ENCODE measurements around the gene RNF10. TPM values are rescaled to one million over a fixed set of nuclear protein-coding genes. Genes with fewer than 3 reads are reported as not detected.

RNF10 gene
- total and polyA plus RNA-seq, 2 experiments from 2014 or later: 113 to 149 TPM

- H3K4me2 ChIP-seq: no peak overlapping the region
- H3K27ac ChIP-seq (ENCODE audit: low read depth): no peak overlapping the region; the same call in 1 of the 2 replicates
- H4K20me1 ChIP-seq (replicated peaks; ENCODE audit: insufficient read depth): peaks cover 75% of the 10 kb centered on the region
- peaks cover 24% of the 10 kb centered on the region for H3K36me3 Mint-ChIP-seq (ENCODE audit: low read depth)
- no peak overlapping the region for H3K4me3 ChIP-seq
- peaks cover 33% of the 10 kb centered on the region for H3K4me1 ChIP-seq (ENCODE audit: insufficient read depth)
- ATAC-seq: no peak
- DNase-seq (ENCODE audit: low spot score): no peak
- no peaks in the 10 kb centered on the region for H3K27me3 Mint-ChIP-seq (ENCODE audit: insufficient read depth, low read depth, poor library complexity)
- no peak overlapping the region for H2AFZ ChIP-seq
- no peak overlapping the region for H3K4me3 Mint-ChIP-seq
- H3K4me1 Mint-ChIP-seq: peaks cover 23% of the 10 kb centered on the region
- H3F3A ChIP-seq (replicated peaks; ENCODE audit: low read depth): peaks cover 2% of the 10 kb centered on the region; the same call in 1 of the 2 replicates
- H3K27me3 ChIP-seq (ENCODE audit: insufficient read depth): no peaks in the 10 kb centered on the region
- no peak overlapping the region for H3K27ac Mint-ChIP-seq
- no peak for TF ChIP-seq NANOG (IDR thresholded peaks at IDR 0.05; ENCODE audit: borderline replicate concordance)
- TF ChIP-seq EZH2 (IDR thresholded peaks at IDR 0.05; ENCODE audit: low read depth, unreplicated experiment): no peak
- no peak for TF ChIP-seq REST (IDR thresholded peaks at IDR 0.05; ENCODE audit: unreplicated experiment)
- TF ChIP-seq ZNF331 (CRISPR knock-in tag; IDR thresholded peaks at IDR 0.05; ENCODE audit: low read depth): no peak
- no peak for TF ChIP-seq JUNB (IDR thresholded peaks at IDR 0.05; ENCODE audit: unreplicated experiment)
- TF ChIP-seq ZNF114 (CRISPR knock-in tag; IDR thresholded peaks at IDR 0.05): no peak
- no peak for TF ChIP-seq POLR2AphosphoS5 (IDR thresholded peaks at IDR 0.05; ENCODE audit: low read depth)
- no peak for TF ChIP-seq EZH2phosphoT487 (IDR thresholded peaks at IDR 0.05; ENCODE audit: unreplicated experiment)
- no peak for TF ChIP-seq CREB1 (CRISPR knock-in tag; IDR thresholded peaks at IDR 0.05; ENCODE audit: low read depth)
- TF ChIP-seq STAT1 (IDR thresholded peaks at IDR 0.05; ENCODE audit: unreplicated experiment): no peak
- TF ChIP-seq CTCF (conservative IDR thresholded peaks at IDR 0.05; ENCODE audit: low read depth in 2 of 2): no peak
- peaks cover 100% of the 10 kb centered on the region for H3K79me2 ChIP-seq (replicated peaks; ENCODE audit: insufficient read depth)
- no peaks in the 10 kb centered on the region for H3K9me2 ChIP-seq (ENCODE audit: insufficient read depth)
- no peaks in the 10 kb centered on the region for H3K36me3 ChIP-seq (ENCODE audit: insufficient read depth)
- no peaks in the 10 kb centered on the region for H3K9me3 Mint-ChIP-seq
Observed at GRCh38 chr12:120540445-120540844, 6.3 kb downstream of the RNF10 start.

GRCh38 chr12:120542166-120542565 lies 8.0 kb downstream of the RNF10 start:
- Histone ChIP-seq H3F3A (replicated peaks; ENCODE audit: low read depth) (peaks cover 2% of the 10 kb centered on the region), H4K20me1 (replicated peaks; ENCODE audit: insufficient read depth) (peaks cover 80% of the 10 kb centered on the region), H3K27me3 (ENCODE audit: insufficient read depth) (no peaks in the 10 kb centered on the region), H3K79me2 (replicated peaks; ENCODE audit: insufficient read depth) (peaks cover 100% of the 10 kb centered on the region), H3K4me2 (no peak overlapping the region), H2AFZ (no peak overlapping the region), H3K4me3 (no peak overlapping the region), H3K9me2 (ENCODE audit: insufficient read depth) (no peaks in the 10 kb centered on the region), H3K27ac (ENCODE audit: low read depth) (no peak overlapping the region), H3K36me3 (ENCODE audit: insufficient read depth) (peaks cover 8% of the 10 kb centered on the region; the same call in 1 of the 2 replicates), H3K4me1 (ENCODE audit: insufficient read depth) (peaks cover 24% of the 10 kb centered on the region)
- Mint-ChIP-seq H3K36me3 (ENCODE audit: low read depth) (peaks cover 12% of the 10 kb centered on the region), H3K9me3 (no peaks in the 10 kb centered on the region), H3K27ac (no peak overlapping the region), H3K4me1 (peaks cover 11% of the 10 kb centered on the region), H3K27me3 (ENCODE audit: insufficient read depth, low read depth, poor library complexity) (no peaks in the 10 kb centered on the region), H3K4me3 (no peak overlapping the region)
- ATAC-seq (no peak), DNase-seq (ENCODE audit: low spot score) (no peak)
- TF ChIP-seq EZH2 (IDR thresholded peaks at IDR 0.05; ENCODE audit: low read depth, unreplicated experiment) (no peak), NANOG (IDR thresholded peaks at IDR 0.05; ENCODE audit: borderline replicate concordance) (no peak)
